Activated CD4-positive, alpha-beta T cell treated with anti-CD3 and anti-CD28 coated beads, Interleukin-10, Interleukin-2, amounts not matched to agents 100 ng/mL and 50 ng/mL, durations not matched to agents 16 hours and 8 hours (primary cell): ENCODE results near the gene CEP250.
"Not testable (repeated sequence)": the region's sequence is repeated elsewhere in the genome, so short reads cannot be mapped to it uniquely, and the experiment has no call there.

Experiments
- DNase-seq: peaks from one replicate; pipeline ENCODE4 v3.0.0-alpha.2; 2020

The CEP250 gene

GRCh38 chr20:35541118-35541782 is 85.9 kb downstream of the CEP250 start:
- no peak for DNase-seq

DNA sequence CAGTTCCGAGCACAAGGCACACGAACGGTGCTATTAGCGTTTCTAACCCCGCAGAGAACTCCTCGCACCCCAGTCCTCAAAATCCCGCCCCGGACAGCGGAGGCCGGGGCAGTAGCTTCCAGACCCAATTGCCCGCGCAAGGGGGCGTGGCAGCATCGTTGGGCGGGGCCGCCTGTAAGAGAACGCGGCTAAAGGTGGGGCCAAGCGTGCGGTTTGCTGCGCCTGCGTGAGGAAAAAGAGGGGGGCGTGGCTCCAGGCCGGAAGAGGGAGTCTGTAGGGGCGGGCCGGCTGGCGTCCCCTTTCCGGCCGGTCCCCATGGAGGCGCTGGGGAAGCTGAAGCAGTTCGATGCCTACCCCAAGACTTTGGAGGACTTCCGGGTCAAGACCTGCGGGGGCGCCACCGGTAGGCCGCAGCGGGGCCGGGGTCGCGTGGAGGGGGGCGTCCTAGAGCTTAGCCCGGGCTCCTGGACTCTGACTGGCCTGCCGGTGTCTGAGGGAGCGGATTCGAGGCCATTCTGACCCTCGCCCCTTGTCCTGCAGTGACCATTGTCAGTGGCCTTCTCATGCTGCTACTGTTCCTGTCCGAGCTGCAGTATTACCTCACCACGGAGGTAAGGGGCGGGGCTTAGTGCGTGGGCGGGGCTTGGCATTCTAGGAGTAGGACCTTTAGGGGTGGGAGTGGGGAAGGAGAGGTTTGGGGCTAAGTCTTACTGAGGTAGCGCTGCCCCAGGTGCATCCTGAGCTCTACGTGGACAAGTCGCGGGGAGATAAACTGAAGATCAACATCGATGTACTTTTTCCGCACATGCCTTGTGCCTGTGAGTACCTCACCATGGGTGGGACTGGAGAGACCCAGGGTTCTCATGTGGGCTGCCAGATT is 86.6 kb downstream of the CEP250 start, which contains the start of gene ERGIC3:
TSS of gene ERGIC3 (plus strand) at position 296 of the 880 bp plus-strand sequence. CDS start at position 316, 20 bp downstream.
- peak; percentile 98 for DNase-seq

DNA sequence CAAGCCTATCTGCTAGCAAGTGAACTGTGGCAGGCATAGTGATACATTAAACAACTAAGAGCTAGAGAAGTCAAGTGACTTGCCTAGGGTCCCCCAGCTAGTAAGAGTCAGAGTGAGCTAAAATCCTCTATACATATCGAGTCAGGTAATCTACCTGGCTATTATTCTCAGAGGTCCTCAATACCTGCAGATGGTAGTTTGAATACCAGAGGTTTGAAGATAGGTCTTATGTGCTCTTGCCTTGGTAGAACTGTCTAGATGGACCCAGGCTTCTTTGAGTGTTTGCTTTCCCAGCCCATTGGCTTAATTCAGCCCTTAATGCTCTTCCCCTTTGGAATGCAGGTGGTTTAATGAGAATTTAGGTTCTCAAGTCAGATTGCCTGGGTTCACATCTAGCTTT is 87.6 kb downstream of the CEP250 start:
- DNase-seq = no peak

GRCh38 chr20:35544436-35544835 is 89.0 kb downstream of the CEP250 start:
- DNase-seq = no peak

DNA sequence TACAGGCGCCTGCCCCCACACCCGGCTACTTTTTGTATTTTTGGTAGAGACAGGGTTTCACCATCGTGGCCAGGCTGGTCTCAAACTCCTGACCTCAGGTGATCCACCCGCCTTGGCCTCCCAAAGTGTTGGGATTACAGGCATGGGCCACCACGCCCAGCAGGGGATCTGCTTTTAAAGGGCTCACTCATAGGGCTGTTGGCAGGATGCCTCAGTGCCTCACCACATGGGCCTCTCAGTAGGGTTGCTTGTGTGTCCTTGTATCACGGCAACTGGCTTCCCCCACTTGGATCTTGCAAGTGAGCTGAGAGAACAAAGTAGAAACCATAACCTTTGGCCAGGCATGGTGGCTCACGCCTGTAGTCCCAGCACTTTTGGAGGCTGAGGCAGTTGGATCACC is 89.5 kb downstream of the CEP250 start:
- not testable (repeated sequence) for DNase-seq

DNA sequence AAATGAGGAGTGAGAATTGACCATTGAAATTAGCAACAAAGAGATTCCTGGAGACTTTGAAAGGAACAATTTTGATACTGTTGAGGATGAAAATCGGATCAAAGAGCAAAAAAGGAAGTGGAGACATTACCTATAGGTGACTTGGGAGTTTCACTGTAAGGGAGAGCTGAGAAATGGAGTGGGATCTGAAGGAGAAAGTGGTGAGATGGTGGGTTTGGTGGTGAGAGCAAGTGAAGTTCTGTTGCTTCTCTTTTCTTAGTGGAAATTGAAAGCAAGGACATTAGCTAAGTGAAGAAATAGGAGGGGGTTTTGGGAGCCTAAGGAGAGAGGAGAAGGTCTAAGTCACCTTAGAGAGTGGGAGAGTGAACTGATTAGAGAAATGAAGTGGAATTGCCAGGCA is 90.7 kb downstream of the CEP250 start:
- DNase-seq = no peak

GRCh38 chr20:35547329-35547728 is 91.9 kb downstream of the CEP250 start:
- no peak for DNase-seq

DNA sequence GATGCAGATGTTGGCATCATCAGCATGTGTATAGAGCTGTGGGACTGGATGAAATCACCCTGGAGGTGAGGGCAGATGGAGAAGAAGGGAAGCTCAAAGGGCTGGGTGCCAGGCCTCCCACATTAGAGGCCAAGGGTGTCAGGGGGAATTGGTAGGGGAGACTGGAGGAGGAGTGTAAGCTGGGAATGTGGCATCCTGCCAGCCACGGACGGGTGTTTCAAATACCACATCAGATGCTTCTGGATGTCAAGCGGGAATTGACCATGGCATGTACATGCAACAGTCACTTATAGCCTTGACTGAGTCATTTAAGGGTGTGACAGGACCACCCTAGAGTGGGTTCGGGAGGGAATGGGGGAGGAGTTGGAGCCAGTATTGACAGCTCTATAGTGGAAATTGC is 96.1 kb downstream of the CEP250 start:
- no peak for DNase-seq

- DNase-seq = no peak
Measured at GRCh38 chr20:35552914-35553313, 97.5 kb downstream of the CEP250 start.

- DNase-seq = not testable (repeated sequence)
Measured at GRCh38 chr20:35555461-35555860, 100.1 kb downstream of the CEP250 start.

DNA sequence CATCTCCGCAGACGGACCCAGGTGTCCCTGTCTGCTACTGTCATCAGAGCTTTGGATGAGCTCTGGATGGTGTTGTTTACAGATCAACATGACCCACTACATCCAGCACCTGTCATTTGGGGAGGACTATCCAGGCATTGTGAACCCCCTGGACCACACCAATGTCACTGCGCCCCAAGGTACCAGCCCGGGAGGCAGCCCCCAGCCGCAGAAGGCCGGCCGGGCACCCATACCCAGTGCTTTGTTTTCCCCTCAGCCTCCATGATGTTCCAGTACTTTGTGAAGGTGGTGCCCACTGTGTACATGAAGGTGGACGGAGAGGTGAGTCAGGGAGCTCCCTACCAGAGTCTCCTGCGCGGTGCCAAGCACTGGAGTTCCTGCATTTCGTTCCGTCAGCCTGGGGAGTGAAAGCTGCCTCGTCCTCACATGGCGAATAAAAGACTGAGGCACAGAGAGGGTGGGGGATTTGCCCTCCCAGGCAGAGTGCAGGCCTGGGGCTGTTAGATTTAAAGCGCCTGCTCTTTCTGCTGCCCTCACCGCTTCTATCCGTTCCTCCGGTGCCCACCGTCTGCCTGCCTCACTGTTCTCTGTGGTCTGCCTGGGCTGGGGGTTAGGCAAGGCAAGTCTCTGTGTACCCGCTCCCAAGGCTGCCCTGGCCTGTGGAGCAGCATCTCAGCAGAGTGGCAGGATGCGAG is 100.7 kb downstream of the CEP250 start:
- DNase-seq = no peak

GRCh38 chr20:35556871-35557270 is 101.5 kb downstream of the CEP250 start:
- no peak for DNase-seq

- DNase-seq = no peak
Measured at GRCh38 chr20:35558451-35558850, 103.1 kb downstream of the CEP250 start.

DNA sequence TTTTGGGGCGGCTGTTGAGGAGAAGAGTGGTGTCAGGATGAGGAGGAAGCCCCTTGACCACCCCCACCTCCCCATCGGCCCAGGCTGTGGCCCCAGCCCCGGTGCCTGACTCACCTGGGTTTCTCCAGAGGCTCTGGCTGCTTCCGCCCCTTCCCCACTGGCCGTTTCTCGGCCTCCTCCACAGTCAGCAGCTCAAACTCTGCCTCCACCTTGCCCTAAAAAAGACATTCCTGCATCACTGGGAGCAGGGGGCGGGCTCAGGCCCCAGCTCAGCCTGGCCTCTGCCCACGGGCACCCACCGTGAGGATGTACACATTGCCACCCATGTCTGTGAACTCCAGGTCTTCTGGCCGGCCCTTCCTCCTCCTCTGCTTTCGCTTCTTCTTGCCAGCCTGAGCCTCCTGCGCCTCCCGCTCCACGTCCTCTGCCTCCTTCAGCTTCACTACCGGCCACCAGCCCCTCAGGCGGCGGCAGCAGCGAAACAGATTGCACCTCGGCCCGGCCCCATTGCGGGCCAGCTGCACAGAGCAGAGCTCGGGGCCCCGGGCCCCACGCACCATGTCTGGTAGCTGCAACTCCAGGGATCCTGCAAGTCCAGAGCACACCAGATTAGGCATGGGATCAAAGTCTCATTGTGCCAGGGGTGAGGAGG is 103.8 kb downstream of the CEP250 start:
- DNase-seq = no peak

DNA sequence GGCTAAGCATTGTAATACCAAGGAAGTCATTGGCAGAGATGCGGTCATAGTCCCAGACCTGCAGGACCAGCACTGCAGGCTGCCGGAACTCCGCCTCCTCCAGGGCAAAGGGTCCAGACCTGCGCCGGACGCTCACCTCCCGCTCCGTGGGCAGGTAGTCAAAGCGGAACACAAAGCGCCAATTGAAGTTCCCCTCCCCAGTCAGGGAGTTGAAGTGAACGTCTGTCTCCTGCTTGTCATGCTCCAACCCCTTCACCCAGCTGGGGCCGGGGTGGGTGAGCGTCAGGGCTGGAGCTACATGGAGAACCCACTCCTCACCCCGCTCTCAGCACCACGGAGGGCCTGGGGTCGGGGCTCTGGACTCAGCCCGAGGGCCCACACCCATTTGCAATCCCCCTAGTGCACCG is 104.7 kb downstream of the CEP250 start:
- DNase-seq = no peak

GRCh38 chr20:35560541-35560940 is 105.1 kb downstream of the CEP250 start:
- no peak for DNase-seq

DNA sequence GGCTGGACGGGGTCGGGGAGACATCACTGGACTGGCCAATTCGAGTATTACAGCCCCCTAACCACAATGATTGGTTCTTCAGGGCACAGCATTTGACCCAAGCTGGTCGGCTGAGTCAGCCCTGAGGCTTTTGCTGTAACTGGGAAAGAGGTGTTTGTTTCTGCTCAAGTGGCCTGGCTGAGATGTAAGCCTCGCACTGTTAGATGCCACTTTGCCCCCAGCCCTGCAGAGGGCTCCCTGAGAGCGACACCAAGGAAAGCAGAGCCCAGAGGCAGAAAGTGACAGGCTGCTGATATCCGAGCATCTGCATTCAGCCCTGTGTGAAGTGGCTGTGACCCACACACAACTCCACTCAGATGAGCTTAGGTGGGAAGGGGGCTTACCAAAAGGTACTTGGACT is 105.9 kb downstream of the CEP250 start:
- DNase-seq = peak; percentile 16

GRCh38 chr20:35561671-35562070 is 106.3 kb downstream of the CEP250 start:
- DNase-seq = no peak

DNA sequence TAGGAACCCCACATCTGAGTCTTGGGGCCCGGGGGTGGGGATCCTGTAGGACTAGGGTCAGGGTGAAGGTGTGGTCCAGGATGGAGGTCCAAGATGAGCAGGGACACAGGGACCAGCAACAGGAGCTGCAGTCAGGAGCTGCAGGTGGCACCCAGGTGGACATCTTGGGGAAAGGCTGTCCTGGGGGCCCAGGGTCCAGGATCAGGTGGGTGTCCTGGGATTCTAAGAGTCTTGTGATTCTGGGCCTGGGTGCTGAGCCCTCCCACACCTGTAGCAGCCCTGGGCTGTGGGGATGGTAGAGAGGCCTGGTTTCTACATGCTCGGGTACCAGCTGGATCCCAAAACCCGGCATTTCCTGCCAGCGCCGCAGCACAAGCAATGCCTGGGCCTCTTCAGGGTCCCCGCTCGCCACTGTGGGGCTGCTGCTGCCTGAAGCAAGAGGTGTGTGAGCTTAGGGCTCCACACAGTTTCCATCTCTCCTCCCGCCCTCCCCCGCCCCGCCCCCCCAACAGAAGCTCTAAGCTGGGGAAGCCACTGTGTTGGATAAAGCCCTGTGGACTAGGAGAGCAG is 107.2 kb downstream of the CEP250 start:
- no peak for DNase-seq

DNA sequence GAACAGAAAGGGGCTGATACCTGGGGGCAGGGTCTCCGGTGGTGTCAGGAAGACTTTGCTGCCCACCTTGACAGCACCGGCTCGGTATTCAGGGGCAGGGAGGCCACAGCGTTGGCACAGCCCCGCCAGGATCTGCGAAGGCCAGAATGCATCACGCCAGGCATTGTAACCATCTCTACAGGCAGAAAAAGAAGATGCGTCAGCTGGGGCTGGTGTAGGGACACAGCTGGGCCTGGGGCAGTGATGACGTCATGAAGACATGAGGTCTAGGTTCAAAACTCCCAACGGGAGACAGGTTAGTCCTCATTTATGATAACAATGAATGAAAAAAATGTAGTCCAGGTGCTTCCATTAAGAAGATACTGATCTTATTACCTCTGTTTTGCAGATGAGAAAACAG is 108.4 kb downstream of the CEP250 start:
- DNase-seq = no peak

- no peak for DNase-seq
Measured at GRCh38 chr20:35564905-35565304, 109.5 kb downstream of the CEP250 start.

GRCh38 chr20:35568645-35569044 is 113.2 kb downstream of the CEP250 start:
- DNase-seq = no peak
